UCSD-AML1 (cell line): Measurements from ENCODE around the gene DDIT3.
"Not testable (repeated sequence)": the region's sequence is repeated elsewhere in the genome, so short reads cannot be mapped to it uniquely, and the experiment has no call there.

Experiments used
- DNase-seq: peaks from one replicate; lab custom pipeline; 2025; ENCODE audit not compliant: unreplicated experiment; lab: John Stamatoyannopoulos, UW

DDIT3 gene, protein sequence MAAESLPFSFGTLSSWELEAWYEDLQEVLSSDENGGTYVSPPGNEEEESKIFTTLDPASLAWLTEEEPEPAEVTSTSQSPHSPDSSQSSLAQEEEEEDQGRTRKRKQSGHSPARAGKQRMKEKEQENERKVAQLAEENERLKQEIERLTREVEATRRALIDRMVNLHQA

DNA sequence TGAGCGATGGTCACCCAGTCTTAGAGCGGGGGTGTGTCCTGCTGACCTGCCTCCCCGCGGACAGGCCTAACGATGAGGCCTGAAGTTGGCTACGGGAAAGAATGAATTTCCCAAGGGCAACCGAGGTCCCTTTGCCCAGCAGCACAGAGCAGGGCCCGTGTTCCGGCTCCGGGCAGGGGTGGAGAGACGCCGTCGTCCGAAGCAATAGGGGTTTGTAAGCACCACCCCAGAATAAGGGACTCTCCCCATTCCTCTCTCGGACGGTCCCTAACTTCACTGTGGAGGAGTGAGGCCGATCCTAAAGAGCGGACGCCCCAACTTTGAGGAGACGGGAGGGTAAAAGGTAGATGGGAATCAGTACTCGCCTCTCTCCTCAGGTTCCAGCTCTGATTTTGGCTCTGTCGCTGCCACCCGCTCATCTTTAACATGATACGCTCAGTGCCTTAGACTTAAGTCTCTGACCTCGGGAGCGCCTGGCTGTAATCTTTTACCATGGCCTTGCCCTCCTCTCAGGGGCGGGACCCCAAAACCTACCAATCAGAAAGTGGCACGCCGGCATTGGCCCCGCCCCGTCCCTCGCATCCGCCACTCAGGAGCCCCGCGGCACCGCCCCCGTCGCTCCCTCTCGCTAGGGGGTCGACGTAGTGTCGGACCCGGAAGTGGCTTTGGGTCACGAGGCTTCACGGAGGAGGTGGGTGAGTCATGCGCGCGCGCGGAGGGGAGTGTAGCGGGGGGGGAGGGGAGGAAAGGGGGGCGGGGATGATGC, at the start of gene DDIT3:
Gene DDIT3 (minus strand): TSS at position 462 of the 766 bp plus-strand sequence. CDS start 3,108 bp downstream, outside the sequence.
- DNase-seq, result peak; percentile 100

DNA sequence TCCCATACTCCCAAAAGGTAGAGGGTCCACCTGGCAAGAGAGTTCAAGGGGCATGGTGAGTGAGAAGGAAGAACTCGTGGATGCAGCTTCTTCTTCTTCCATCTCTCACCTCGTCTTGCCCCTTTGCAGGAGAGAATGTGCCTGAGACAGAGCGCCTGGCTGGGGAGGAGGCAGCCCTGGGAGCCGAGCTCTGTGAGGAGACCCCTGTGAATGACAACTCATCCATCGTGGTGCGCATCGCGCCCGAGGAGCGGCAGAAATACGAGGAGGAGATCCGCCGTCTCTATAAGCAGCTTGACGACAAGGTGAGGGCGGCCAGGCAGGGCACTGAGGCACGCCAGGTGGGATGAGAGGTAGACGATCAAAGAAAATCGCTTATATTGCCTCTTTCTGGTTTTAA, 49.5 kb upstream of the DDIT3 start:
- DNase-seq, result no peak

GRCh38 chr12:57568838-57569237, 48.5 kb upstream of the DDIT3 start:
- DNase-seq, result no peak

DNA sequence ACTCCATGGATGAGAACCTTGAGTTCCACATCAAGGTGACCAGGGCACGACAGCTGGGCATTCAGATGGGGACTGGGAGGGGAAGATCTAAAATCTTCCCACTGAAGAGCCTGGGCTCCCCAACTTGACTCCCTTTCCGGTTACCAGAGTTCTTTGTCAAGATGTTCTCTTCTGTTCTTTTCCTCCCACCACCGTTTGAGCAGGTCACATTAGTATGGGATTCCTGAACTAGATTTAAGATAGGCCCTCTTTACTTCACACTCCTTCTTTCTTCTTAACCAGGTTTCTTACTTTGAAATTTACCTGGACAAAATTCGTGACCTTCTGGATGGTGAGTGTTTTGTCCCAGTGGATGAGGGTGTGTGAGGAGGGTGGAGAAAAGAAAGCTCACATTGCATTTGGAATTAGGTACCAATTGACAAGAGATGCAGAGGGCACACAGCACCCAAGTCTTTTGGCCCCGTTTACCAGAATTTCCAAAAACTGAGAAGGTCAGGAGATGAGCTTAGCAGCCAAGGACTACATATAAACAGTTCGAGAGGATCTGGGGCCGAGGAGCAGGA, 43.9 kb upstream of the DDIT3 start:
- no peak for DNase-seq

GRCh38 chr12:57563358-57563757, 43.0 kb upstream of the DDIT3 start:
- no peak for DNase-seq

DNA sequence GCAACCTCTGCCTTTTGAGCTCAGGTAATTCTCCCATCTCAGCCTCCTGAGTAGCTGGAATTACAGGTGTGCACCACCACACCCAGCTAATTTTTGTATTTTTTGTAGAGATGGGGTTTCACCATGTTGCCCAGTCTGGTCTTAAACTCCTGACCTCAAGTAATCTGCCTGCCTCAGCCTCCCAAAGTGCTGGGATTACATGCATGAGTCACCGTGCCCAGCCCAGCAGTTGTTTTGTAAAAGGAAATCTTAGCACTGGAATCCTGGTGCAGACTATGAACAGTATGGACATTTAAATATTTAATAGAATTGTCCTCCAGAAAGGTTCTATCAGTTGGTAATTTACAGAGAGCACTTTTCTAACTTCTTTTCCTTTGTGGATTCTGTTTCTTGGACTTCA, 40.8 kb upstream of the DDIT3 start:
- not testable (repeated sequence) for DNase-seq

DNA sequence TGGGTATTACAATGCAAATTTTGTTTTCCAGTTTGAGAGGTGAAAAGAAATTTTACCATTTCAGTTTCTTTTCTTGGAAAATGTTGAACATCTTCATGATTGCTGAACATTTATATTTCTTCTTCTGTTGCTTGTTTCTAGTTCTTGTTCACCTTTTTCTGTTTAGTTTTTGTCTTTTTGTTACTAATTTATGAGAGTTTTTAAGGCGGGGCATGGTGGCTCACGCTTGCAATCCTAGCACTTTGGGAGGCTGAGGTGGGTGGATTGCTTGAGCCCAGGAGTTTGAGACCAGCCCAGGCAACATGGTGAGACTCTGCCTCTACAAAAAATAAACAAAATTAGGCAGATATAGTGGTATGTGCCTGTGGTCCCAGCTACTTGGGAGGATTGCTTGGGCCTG, 40.2 kb upstream of the DDIT3 start:
- no peak for DNase-seq

- DNase-seq, result no peak
These were observed 38.5 kb upstream of the DDIT3 start for GRCh38 chr12:57558864-57559263.

DNA sequence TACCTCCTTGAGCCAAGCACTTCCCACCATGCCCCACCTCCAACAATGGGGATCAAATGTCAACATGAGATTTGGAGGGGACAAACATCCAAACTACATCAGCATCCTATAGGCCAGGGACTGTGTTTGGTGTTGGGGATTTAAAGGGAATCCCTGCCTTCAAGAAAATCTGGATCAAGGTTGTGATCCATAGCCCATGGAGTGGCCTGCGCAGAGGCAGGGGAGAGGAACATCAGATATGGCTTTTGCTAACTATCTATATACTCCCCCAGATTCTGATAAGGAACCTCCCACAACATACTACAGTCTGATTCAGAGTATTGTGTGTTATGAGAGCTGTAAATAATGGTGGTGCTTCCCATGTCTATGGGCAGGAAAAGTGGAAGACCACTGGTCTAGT, 34.6 kb upstream of the DDIT3 start:
- DNase-seq, result no peak

- DNase-seq, result no peak
These were observed 34.1 kb upstream of the DDIT3 start for GRCh38 chr12:57554453-57554852.

DNA sequence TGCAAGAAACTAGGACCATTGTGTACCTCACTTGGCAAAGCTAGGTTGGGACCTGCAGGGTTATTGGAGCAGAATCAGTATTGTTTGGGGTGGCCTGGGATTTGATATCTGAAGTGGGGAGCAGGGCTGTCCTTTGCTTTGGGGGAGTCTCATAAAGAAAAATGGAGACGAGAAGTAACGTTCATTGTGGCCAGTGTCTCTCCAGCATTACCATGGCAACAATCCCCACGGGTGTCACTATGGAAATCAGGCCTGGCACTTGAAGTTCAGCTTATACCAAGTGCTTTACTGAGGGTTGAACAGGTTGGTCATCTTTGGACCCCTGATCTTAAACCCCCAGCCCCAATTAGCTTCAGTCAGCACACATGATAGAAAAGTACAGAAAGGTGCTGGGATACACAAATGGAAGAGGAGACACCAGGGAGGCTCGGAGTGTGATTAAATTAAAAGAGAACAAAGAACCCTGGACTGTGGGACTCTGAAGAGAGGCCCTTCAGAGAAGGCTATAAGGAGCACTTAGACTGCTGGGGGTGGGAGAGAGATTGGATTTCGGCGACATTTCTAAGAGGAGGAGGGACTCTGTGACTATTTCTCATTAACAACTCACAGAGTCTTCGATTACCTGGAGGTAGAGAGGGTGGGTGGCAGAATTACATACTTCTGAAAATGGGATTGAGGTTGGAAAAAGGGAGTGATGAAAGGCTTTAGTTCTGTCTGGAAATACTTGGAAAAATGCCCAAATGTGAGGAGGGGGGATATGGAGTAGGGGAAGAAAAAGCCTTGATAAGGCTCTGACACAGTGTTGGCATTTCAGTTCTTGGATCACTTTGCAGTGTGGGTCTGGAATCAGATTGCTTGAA, 33.3 kb upstream of the DDIT3 start:
- no peak for DNase-seq

GRCh38 chr12:57552835-57553313, 32.6 kb upstream of the DDIT3 start:
- no peak for DNase-seq

DNA sequence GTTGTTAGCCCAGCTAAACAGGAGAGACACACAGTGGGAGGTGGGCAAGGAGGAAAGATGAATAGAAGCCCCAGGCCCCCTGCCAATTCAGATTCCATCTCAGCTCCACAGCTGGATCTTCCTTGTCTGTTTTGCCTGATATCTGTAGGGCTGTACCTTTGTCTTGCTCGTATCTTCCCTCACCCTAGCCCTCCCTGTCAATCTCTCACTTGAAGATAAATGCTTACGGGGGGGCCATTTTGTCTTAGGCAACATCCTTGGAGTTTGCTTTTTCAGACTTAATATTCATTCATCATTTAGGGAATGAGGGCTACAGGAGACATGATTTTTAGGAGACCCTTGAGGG, 32.0 kb upstream of the DDIT3 start:
- no peak for DNase-seq

GRCh38 chr12:57551637-57552305, 31.5 kb upstream of the DDIT3 start:
- DNase-seq, result no peak

DNA sequence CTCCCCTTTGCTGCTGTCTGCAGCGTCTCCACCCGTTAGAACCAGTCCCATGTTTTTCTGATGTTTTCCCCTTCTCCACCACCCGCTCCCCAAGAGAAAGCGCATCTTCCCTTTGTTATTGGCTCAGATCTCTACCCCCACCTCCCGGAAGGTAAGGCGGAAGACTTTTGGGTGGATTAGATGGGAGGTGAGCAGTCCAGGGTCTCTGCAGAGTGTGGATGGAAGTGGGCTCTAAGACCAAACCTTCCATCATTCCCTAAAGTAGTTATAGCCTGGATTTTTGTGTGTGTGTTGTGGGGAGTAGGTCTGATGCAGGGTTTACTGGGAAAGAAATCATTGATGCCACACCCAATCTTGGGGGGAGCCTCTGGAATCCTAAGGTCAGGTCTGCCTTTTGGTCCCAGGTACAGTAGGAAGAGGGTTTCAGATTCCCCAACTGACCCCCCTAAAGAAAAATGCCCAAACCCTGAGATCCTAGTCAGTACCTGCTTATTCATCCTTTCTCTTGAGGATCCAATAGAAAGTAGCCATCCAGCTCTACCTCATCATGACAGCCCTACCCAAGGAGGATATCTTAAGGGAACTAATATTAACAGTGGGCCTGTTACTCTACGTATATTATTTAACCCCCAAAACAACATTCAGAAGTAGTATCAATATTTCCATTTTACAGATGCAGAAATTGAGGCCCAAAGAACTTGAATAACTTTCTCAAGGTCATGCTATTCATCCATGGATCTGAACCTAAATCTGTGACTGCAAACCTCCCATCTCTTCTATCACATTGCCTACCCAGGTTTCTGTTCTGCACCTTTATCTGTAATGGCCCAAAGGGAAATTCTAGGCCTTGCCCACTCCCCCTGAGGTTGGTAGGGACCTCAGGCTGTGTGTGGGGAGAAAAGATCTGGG, 30.6 kb upstream of the DDIT3 start:
- no peak for DNase-seq

GRCh38 chr12:57549909-57550640, 29.8 kb upstream of the DDIT3 start, which contains the start of gene KIF5A:
Gene KIF5A, plus strand, starts transcription at chr12:57550044. Its CDS starts 228 bp downstream, at chr12:57550272.
- no peak for DNase-seq

GRCh38 chr12:57549203-57549908, 29.0 kb upstream of the DDIT3 start:
- DNase-seq, result no peak

DNA sequence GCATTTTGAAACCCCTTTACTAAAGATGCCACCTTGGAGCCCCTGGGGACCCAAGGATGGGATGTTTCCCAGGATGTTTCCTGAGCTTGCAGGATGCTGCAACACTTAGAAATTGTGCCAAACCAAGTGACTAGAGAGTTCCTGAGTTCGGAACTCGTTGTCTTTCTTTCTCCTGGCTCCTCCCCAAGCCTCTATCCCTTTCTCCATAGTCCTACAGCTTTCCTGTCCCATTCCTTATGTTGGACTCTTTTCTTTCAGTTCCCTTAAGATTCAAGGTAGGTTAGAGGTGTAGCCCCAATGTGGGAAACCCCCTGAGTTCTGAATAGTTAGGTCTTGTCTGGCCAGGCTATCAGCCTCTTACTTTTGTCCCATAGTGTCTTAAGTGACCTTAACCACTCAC, 28.2 kb upstream of the DDIT3 start:
- DNase-seq, result no peak

DNA sequence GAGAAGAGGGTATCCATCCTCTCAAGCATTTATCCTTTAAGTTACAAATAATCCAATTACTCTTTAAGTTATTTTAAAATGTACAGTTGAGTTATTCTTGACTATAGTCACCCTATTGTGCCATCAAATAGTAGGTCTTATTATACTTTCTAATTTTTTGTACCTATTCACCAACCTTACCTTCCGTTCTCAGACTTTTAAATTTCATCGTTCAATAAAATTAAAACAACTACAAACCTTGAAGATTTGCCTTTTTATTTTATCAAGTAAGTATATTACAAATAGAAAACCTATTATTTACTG, 27.6 kb upstream of the DDIT3 start:
- no peak for DNase-seq
